HepG2 (cell line): Measurements from ENCODE around the gene RUFY2. TPM values are rescaled to one million over a fixed set of nuclear protein-coding genes. Genes with fewer than 3 reads are reported as not detected.
A peak's percentile ranks its signal among the peaks of the same experiment; 100 is the strongest.

Source experiments
- ATF7-NPFF ChIP-seq: sonication (generic); formaldehyde crosslinking; IDR thresholded peaks from 2 replicates; pipeline ENCODE4 v1.8.1; 2023; ENCODE audit warnings: mild to moderate bottlenecking, low read depth, missing genetic modification reagents, moderate library complexity
- CEBPB ChIP-seq: IDR thresholded peaks from 2 replicates; pipeline ENCODE4 v1.6.1; 2011; ENCODE audit warnings: low read depth, low read length, improper control_type of control experiment, borderline replicate concordance
- FIP1L1 ChIP-seq: fragments of 200-400 bp; formaldehyde crosslinking; IDR thresholded peaks from 2 replicates; pipeline ENCODE4 v1.6.1; 2018; ENCODE audit warnings: low read depth, mild to moderate bottlenecking, low read length, moderate library complexity, borderline replicate concordance; ENCODE audit not compliant: insufficient read depth
- GATAD1 ChIP-seq: IDR thresholded peaks from 2 replicates; pipeline ENCODE4 v1.6.1; 2016; ENCODE audit warnings: missing genetic modification reagents, missing compliant biosample characterization
- HMG20A ChIP-seq: IDR thresholded peaks from 2 replicates; pipeline ENCODE4 v1.6.1; 2016; ENCODE audit warnings: borderline replicate concordance
- JARID2 ChIP-seq: sonication (generic); formaldehyde crosslinking; IDR thresholded peaks from 2 replicates; pipeline ENCODE4 v1.8.1; 2023; ENCODE audit warnings: missing genetic modification reagents, inconsistent platforms; ENCODE audit not compliant: insufficient replicate concordance
- NFIB ChIP-seq: sonication (generic); formaldehyde crosslinking; IDR thresholded peaks from 2 replicates; pipeline ENCODE4 v1.9.0; 2021; ENCODE audit warnings: missing genetic modification reagents, mild to moderate bottlenecking, borderline replicate concordance
- RNF2 ChIP-seq: fragments of 450-650 bp; conservative IDR thresholded peaks from 2 replicates; pipeline ENCODE4 v1.6.1; 2016; ENCODE audit warnings: low read depth
- SP5 ChIP-seq: IDR thresholded peaks from 2 replicates; pipeline ENCODE4 v1.6.1; 2016; ENCODE audit warnings: low read depth, borderline replicate concordance
- TOPORS ChIP-seq: sonication (generic); formaldehyde crosslinking; IDR thresholded peaks from 2 replicates; pipeline ENCODE4 v1.8.0; 2023; ENCODE audit warnings: mild to moderate bottlenecking, missing genetic modification reagents
- U2AF1 ChIP-seq: fragments of 200-400 bp; formaldehyde crosslinking; optimal IDR thresholded peaks from 2 replicates; pipeline ENCODE3; 2017; ENCODE audit warnings: mild to moderate bottlenecking, low read depth, low read length
- XBP1 ChIP-seq: sonication (generic); formaldehyde crosslinking; IDR thresholded peaks from 2 replicates; pipeline ENCODE4 v1.5.0; 2020; ENCODE audit warnings: missing genetic modification reagents
- ZBTB21 ChIP-seq: sonication (generic); formaldehyde crosslinking; IDR thresholded peaks from 2 replicates; pipeline ENCODE4 v1.4.0; 2020; ENCODE audit warnings: missing genetic modification reagents
- ZNF180 ChIP-seq: sonication (generic); formaldehyde crosslinking; IDR thresholded peaks from 2 replicates; pipeline ENCODE4 v1.4.0; 2020; ENCODE audit warnings: low read depth, missing genetic modification reagents, borderline replicate concordance
- ZNF256 ChIP-seq: sonication (generic); formaldehyde crosslinking; conservative IDR thresholded peaks from 2 replicates; pipeline ENCODE4 v1.4.0; 2020; ENCODE audit warnings: missing genetic modification reagents
- ZNF432 ChIP-seq: sonication (generic); formaldehyde crosslinking; IDR thresholded peaks from 2 replicates; pipeline ENCODE4 v1.5.0; 2020; ENCODE audit warnings: missing genetic modification reagents, mild to moderate bottlenecking, borderline replicate concordance
- ZNF441 ChIP-seq: sonication (generic); formaldehyde crosslinking; IDR thresholded peaks from 2 replicates; pipeline ENCODE4 v1.7.0; 2021; ENCODE audit warnings: missing genetic modification reagents, borderline replicate concordance
- ZNF460 ChIP-seq: sonication (generic); formaldehyde crosslinking; IDR thresholded peaks from 2 replicates; pipeline ENCODE4 v1.5.1; 2020; ENCODE audit warnings: missing genetic modification reagents, mild to moderate bottlenecking, borderline replicate concordance
- ZNF557 ChIP-seq: sonication (generic); formaldehyde crosslinking; IDR thresholded peaks from 2 replicates; pipeline ENCODE4 v1.4.0; 2020; ENCODE audit warnings: missing genetic modification reagents
- ZNF614 ChIP-seq: IDR thresholded peaks from 2 replicates; pipeline ENCODE4 v1.6.1; 2018; ENCODE audit warnings: missing biosample characterization, missing genetic modification reagents, inconsistent platforms, borderline replicate concordance
- ZNF619 ChIP-seq: sonication (generic); formaldehyde crosslinking; IDR thresholded peaks from 2 replicates; pipeline ENCODE4 v1.4.0; 2020; ENCODE audit warnings: mild to moderate bottlenecking, missing genetic modification reagents
- ZNF782 ChIP-seq: sonication (generic); formaldehyde crosslinking; IDR thresholded peaks from 2 replicates; pipeline ENCODE4 v1.4.0; 2020; ENCODE audit warnings: missing genetic modification reagents, mild to moderate bottlenecking, borderline replicate concordance
- polyA plus RNA-seq, 8 experiments: library from polyadenylated mRNA; depleted of rRNA in 3 of 8; stranded (reverse) in 7 of 8; unstranded in 1 of 8; fragments of >200 nt; fragmentation: Illumina TruSeq in 4 of 8; extraction: Trizol in 4 of 8; gene quantifications; 2 replicates each; pipeline versions ENCODE4 v1.2.1 to v1.2.3, GENCODE V29; 2011 to 2016; ENCODE audit warnings: low read depth in 4 of 8, missing spikeins in 1 of 8, mixed read lengths in 1 of 8; ENCODE audit not compliant: insufficient read depth in 1 of 8
- total RNA-seq, 5 experiments: library from RNA; depleted of rRNA; stranded (reverse); fragments of >200 nt; fragmentation: Illumina TruSeq; extraction: Trizol; gene quantifications; 2 replicates each; pipeline ENCODE4 v1.2.3, GENCODE V29; 2016; ENCODE audit warnings: low read depth in 1 of 5
- TF ChIP-seq, protein P1 (sequence below): fragments of 450-650 bp; IDR thresholded peaks from 2 replicates; pipeline ENCODE4 v1.6.1; 2017
- TF ChIP-seq, protein P2 (sequence below): sonication (generic); formaldehyde crosslinking; IDR thresholded peaks from 2 replicates; pipeline ENCODE4 v1.4.0; 2020; ENCODE audit warnings: missing genetic modification reagents
- TF ChIP-seq, protein P3 (sequence below): sonication (generic); formaldehyde crosslinking; IDR thresholded peaks from 2 replicates; pipeline ENCODE4 v1.8.0; 2022; ENCODE audit warnings: missing genetic modification reagents, low read depth, mild to moderate bottlenecking, borderline replicate concordance
- TF ChIP-seq, protein P4 (sequence below): sonication (generic); formaldehyde crosslinking; IDR thresholded peaks from 2 replicates; pipeline ENCODE4 v1.5.0; 2020; ENCODE audit warnings: mild to moderate bottlenecking, missing genetic modification reagents

RUFY2 gene
- total and polyA plus RNA-seq, 2 of the 13 experiments (the other 11 are each of a cell fraction or from before 2014, with no cell fraction given): 10.1 to 16.1 TPM

DNA sequence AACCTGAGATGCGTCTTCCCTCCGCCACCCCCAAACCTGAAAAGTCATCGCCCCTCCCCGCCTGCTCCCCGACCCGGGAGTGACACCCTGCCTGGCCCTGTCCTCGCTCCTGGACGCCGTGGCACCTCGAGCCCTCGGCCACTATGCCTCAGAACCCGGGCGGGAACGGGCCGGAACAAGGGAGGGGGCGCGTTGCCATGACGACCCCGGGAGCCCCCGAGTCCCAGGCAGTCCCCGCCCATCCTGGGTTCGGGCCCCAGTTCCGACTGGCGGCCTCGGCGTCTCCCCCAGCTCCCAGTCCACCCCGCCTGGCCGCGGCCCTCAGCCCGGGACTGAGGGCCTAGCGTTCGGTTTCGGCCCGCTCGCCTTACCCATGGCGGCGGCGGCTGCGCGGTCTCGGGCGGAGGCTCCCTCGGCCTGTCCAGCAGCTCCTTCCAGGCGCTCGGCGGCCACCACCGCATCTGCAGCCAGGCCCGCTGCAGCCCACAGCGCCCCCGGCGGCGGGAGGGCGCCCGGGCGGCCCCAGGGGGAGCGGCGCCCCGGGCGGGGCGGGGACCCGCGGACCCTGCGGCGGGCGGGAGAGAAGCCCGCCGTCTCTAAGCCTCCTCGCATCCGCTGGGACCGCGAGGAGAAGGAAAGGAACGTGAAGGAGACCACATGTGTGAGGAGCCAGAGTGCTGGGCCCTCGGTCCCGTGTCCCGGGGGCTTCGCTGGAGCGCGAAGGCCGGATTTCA, at the start of gene RUFY2 (continued):
- TF ChIP-seq ZNF557 (CRISPR knock-in tag): no peak
- TF ChIP-seq GATAD1 (CRISPR knock-in tag): peak; percentile 61; the same call in 1 of the 2 replicates
- no peak for TF ChIP-seq TOPORS
- TF ChIP-seq RNF2: 0 out of 2 replicates have a peak, but pooled peaks have one; percentile 25
- no peak for TF ChIP-seq ZNF619 (CRISPR knock-in tag)
- TF ChIP-seq NFIB (CRISPR knock-in tag): no peak
- no peak; the same call in 1 of the 2 replicates for TF ChIP-seq ZNF441
- TF ChIP-seq ZNF180 (CRISPR knock-in tag): no peak
- TF ChIP-seq JARID2 (CRISPR knock-in tag): peak; percentile 59
- no peak for TF ChIP-seq ZNF782
- TF ChIP-seq SP5: no peak
- TF ChIP-seq, protein P1, sequence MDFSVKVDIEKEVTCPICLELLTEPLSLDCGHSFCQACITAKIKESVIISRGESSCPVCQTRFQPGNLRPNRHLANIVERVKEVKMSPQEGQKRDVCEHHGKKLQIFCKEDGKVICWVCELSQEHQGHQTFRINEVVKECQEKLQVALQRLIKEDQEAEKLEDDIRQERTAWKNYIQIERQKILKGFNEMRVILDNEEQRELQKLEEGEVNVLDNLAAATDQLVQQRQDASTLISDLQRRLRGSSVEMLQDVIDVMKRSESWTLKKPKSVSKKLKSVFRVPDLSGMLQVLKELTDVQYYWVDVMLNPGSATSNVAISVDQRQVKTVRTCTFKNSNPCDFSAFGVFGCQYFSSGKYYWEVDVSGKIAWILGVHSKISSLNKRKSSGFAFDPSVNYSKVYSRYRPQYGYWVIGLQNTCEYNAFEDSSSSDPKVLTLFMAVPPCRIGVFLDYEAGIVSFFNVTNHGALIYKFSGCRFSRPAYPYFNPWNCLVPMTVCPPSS: no peak
- TF ChIP-seq ATF7-NPFF (CRISPR knock-in tag): no peak; the same call in none of the 2 replicates
- TF ChIP-seq ZNF432 (CRISPR knock-in tag): no peak
- TF ChIP-seq FIP1L1: no peak
- TF ChIP-seq ZNF614 (CRISPR knock-in tag): no peak; the same call in 1 of the 2 replicates
- TF ChIP-seq ZNF460 (CRISPR knock-in tag): no peak
- TF ChIP-seq, protein P2, sequence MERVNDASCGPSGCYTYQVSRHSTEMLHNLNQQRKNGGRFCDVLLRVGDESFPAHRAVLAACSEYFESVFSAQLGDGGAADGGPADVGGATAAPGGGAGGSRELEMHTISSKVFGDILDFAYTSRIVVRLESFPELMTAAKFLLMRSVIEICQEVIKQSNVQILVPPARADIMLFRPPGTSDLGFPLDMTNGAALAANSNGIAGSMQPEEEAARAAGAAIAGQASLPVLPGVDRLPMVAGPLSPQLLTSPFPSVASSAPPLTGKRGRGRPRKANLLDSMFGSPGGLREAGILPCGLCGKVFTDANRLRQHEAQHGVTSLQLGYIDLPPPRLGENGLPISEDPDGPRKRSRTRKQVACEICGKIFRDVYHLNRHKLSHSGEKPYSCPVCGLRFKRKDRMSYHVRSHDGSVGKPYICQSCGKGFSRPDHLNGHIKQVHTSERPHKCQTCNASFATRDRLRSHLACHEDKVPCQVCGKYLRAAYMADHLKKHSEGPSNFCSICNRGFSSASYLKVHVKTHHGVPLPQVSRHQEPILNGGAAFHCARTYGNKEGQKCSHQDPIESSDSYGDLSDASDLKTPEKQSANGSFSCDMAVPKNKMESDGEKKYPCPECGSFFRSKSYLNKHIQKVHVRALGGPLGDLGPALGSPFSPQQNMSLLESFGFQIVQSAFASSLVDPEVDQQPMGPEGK (CRISPR knock-in tag): peak; percentile 99
- TF ChIP-seq, protein P3, sequence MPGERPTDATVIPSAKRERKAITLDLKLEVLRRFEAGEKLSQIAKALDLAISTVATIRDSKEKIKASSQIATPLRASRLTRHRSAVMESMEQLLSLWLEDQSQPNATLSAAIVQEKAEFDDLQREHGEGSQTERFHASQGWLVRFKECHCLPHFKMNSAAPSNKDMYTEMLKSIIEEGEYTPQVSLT (CRISPR knock-in tag): no peak; the same call in 1 of the 2 replicates
- TF ChIP-seq XBP1: no peak
- no peak for TF ChIP-seq ZNF256 (CRISPR knock-in tag)
- no peak for TF ChIP-seq HMG20A (CRISPR knock-in tag)
- no peak for TF ChIP-seq U2AF1
- TF ChIP-seq, protein P4, sequence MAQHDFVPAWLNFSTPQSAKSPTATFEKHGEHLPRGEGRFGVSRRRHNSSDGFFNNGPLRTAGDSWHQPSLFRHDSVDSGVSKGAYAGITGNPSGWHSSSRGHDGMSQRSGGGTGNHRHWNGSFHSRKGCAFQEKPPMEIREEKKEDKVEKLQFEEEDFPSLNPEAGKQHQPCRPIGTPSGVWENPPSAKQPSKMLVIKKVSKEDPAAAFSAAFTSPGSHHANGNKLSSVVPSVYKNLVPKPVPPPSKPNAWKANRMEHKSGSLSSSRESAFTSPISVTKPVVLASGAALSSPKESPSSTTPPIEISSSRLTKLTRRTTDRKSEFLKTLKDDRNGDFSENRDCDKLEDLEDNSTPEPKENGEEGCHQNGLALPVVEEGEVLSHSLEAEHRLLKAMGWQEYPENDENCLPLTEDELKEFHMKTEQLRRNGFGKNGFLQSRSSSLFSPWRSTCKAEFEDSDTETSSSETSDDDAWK (CRISPR knock-in tag): no peak
- no peak for TF ChIP-seq CEBPB
- TF ChIP-seq ZBTB21 (CRISPR knock-in tag): no peak
